22Rv1 (cell line): ENCODE data around the gene MAGI1.

Experiments
- H3K27ac ChIP-seq: fragments of 450-650 bp; 2 replicates; pipeline ENCODE4 v1.5.1; 2017
- ZFX ChIP-seq: fragments of 450-650 bp; IDR thresholded peaks from 2 replicates; pipeline ENCODE4 v1.6.1; 2017; ENCODE audit warnings: antibody characterized with exemption, borderline replicate concordance
- TF ChIP-seq, protein P1 (sequence below): fragments of 450-650 bp; IDR thresholded peaks from 2 replicates; pipeline ENCODE4 v1.5.1; 2017; ENCODE audit warnings: mild to moderate bottlenecking

Gene MAGI1

DNA sequence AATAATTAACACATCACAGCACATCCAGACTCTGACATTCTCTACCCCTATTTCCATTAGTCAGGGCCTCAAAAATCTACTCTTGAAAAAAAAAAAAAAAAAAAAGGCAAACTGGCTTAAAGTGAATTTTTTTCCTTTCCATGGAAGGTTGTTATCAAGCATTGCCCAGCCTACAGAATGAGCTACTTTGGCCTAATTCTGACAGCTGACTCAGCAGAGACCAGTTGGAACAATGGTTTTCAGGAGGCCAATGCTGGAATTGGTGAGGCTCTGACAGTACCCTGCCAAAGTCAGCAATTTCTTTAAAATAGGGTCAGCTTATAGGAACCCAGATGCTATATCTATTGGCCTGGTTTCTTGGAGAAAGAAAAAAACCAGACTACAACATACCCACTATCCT lies 454.7 kb downstream of the MAGI1 start:
- no peak for TF ChIP-seq ZFX
- TF ChIP-seq, protein P1, sequence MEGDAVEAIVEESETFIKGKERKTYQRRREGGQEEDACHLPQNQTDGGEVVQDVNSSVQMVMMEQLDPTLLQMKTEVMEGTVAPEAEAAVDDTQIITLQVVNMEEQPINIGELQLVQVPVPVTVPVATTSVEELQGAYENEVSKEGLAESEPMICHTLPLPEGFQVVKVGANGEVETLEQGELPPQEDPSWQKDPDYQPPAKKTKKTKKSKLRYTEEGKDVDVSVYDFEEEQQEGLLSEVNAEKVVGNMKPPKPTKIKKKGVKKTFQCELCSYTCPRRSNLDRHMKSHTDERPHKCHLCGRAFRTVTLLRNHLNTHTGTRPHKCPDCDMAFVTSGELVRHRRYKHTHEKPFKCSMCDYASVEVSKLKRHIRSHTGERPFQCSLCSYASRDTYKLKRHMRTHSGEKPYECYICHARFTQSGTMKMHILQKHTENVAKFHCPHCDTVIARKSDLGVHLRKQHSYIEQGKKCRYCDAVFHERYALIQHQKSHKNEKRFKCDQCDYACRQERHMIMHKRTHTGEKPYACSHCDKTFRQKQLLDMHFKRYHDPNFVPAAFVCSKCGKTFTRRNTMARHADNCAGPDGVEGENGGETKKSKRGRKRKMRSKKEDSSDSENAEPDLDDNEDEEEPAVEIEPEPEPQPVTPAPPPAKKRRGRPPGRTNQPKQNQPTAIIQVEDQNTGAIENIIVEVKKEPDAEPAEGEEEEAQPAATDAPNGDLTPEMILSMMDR: no peak
- no peak overlapping the region for H3K27ac ChIP-seq

DNA sequence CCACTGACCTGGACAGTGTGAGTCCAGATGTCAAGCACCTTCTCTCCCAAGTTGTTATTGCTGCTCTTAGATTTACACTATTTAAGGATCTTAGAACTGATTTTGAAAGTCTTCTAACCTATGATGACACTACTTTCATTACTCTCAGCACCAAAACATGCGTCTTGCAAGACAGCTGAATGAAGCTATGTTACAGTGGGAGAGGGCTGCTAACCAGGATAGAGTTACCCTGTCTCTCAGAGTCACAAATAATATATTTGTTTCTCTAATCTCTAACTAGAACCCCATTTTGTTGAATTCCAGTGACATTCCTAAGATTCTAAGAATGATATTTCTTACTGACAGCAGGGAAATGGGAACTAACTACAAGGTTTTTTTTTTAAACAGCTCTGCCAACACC lies 455.5 kb downstream of the MAGI1 start:
- H3K27ac ChIP-seq: no peak overlapping the region
- TF ChIP-seq ZFX: no peak
- TF ChIP-seq, protein P1: no peak

DNA sequence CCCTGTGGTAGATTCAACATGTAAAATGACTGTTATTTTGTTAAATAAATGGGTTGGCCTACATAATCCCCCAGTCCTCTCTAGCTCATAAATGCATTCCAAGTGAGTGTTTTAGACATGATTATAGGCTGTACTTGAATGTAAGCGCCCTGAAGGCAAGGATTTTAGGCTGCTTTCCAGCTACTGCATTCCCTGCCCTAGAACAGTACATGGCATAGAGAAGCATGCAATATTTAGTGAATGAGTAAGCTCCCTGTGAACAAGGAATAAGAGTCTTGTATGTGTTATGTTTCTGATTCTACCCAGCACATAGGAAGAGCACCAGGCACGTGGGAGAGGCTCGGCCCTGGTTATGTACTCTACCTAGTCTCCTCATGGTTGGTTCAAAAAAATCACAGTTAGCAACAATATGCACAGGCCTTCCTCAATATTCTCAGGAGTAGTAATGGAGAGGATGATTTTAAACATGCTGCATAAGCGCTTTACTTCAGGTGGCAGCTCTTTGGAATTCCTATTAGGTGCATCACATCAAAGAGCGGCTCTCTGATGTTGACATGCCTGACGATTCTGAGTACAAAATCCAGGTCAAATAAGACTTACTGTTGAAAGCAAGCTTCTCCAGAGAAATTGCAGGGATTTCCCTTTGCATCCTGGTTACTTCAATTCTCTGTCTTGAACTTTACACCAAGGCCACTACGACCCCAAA lies 456.6 kb downstream of the MAGI1 start:
- H3K27ac ChIP-seq: no peak overlapping the region
- TF ChIP-seq, protein P1: no peak
- no peak for TF ChIP-seq ZFX

DNA sequence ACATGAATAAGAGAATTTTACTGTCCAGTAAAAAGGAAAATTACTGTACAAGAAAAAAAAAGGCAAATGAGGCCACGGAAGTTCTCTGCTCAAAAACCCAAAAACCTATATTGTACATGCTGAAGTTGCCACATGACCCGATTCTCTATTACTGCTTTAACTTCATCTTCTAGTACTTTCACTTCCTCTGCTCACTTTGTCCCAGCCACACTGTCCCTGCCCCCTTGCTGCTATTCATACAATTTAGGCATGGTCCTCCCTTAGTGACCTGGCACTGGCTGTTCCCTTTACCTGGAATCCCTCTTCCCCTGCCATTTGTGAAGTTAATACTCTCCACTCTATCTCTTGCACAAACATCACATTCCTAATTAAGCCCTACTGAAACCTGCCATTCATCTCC lies 457.4 kb downstream of the MAGI1 start:
- no peak for TF ChIP-seq ZFX
- TF ChIP-seq, protein P1: no peak

DNA sequence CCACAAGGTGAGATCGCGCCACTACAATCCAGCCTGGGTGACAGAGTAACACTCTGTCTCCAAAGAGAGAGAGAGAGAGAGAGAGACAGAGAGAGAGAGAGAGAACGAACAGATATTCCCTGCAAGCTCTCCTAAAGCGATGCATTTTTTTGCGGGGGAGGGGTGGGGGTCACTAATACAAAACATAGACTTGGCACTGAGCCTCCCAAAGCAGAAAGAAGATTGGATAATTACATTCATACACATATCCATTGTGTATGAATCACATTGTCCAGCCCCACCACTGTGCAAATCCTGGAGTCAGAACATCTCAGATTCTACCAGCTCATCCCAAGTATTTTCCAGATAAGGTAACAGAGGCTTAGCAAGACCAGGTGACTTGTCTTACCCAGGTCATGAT lies 459.9 kb downstream of the MAGI1 start:
- H3K27ac ChIP-seq: no peak overlapping the region

More for the DNA sequence above, 457.4 kb downstream of the MAGI1 start:
- no peak overlapping the region for H3K27ac ChIP-seq

DNA sequence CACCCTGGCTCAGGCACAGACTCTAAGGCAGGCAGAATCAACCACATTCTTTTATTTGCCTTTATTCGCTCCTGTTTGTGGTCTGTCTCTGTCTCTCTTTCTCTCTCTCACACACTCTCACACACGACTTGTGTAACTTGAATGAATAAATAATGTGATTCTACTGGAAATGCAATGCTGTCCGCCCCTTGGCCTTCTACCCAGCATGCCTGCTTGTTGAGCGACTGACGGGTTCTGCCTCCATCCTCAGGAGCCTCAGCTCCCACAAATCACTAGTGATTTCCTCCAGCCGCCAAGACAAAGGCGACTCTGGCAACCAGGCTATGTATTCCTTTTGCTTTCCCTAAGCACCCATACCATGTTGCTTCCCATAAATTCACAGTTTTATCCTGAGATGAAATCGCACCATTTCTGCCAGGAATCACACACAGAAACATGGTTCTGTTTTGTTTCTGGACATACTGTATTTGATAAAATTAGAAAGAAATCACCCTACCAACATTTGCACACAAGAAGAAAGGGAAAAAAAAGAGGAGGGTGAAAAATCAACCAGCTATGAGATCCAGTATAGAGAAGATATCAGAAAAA lies 460.8 kb downstream of the MAGI1 start:
- H3K27ac ChIP-seq: no peak overlapping the region
- TF ChIP-seq, protein P1: no peak

More for the DNA sequence above, 459.9 kb downstream of the MAGI1 start:
- no peak for TF ChIP-seq ZFX
- TF ChIP-seq, protein P1: no peak

DNA sequence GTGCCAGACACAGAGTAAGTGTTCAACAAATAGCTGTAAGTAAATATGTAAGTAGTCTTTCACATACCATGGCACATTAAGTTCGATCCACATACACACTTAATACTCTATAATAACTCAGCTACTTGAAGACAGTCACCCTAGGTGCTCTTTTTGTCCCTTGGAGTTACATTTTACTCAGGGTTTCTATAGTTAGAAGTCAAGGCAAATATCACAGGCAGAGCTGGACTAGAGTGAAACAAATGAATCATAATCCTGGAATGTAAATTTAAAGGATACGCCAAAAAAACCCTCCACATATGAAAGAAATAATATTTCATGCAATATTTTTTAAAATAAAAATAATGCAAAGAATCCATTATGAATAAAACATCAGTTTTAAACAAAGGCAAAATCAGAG lies 461.8 kb downstream of the MAGI1 start:
- no peak overlapping the region for H3K27ac ChIP-seq
- TF ChIP-seq ZFX: no peak
- TF ChIP-seq, protein P1: no peak
